22Rv1 (cell line): ENCODE data around the gene EXOC2.

Source experiments
- H3K27ac ChIP-seq: fragments of 450-650 bp; 2 replicates; pipeline ENCODE4 v1.5.1; 2017
- CTCF ChIP-seq: fragments of 450-650 bp; IDR thresholded peaks from 2 replicates; pipeline ENCODE4 v1.5.1; 2017; ENCODE audit warnings: mild to moderate bottlenecking
- ZFX ChIP-seq: fragments of 450-650 bp; IDR thresholded peaks from 2 replicates; pipeline ENCODE4 v1.6.1; 2017; ENCODE audit warnings: antibody characterized with exemption, borderline replicate concordance

EXOC2 gene

GRCh38 chr6:473356-473755 lies 219.6 kb downstream of the EXOC2 start:
- TF ChIP-seq CTCF: no peak
- TF ChIP-seq ZFX: no peak
- no peak overlapping the region for H3K27ac ChIP-seq

GRCh38 chr6:470901-471448 lies 222.0 kb downstream of the EXOC2 start:
- no peak for TF ChIP-seq ZFX
- TF ChIP-seq CTCF: no peak
- H3K27ac ChIP-seq: no peak overlapping the region

DNA sequence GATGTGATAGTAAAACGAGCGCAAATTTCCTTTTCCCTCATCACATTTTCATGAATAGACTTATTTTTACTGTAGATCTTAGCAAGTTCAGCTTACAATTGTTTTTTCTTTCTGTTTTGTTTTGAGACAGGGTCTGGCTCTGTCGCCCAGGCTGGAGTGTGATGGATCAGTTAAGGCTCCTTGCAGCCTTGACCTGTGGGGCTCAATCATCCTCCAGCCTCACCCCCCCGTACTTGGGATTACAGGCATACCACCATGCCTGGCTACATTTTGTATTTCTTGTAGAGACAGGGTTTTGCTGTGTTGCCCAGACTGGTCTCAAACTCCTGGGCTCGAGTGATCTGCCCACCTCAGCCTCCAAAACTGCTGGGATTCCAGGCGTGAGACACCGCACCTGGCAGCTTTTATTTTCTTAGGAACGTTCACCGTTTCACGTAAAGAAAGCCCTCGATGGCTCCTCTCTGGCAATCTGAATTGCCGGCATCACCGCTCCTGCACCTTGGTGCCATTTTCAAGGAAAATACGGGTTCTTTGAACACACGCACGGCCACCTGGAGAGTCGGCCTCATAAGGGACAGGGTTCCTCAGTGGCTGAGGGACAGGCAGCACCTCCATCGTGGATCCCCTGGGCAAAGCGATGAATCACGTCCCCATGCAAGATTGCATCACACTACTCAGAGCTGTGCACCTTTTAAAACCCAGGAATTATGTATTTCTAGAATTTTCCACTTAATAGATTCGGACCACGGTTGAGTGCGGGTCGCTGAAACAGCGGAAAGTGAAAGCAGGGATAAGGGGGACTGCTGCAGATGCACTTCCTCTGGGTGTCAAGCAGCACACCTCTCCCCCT lies 222.7 kb downstream of the EXOC2 start:
- TF ChIP-seq CTCF (no peak), ZFX (no peak)
- no peak overlapping the region for H3K27ac ChIP-seq

DNA sequence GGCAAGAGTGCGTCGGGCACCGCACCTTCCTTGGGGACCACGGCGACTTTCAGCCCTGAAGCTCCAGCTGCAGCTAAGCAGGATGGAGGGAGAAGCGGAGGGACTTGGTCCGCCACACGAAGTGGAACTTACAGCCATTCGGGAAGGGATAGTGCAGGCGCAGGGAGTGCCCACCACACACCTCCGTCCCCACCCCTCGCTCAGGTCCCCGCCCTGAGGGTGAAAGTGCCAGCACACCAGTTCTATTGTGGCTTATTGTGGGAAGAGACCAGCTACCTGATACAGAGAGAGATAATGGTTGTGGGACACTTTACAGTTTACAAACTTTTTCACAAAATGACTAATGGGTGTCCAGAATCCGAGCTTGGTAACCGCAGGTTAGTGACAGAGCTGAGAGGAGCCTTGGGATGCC lies 225.3 kb downstream of the EXOC2 start:
- TF ChIP-seq ZFX (no peak), CTCF (no peak)
- H3K27ac ChIP-seq: no peak overlapping the region

DNA sequence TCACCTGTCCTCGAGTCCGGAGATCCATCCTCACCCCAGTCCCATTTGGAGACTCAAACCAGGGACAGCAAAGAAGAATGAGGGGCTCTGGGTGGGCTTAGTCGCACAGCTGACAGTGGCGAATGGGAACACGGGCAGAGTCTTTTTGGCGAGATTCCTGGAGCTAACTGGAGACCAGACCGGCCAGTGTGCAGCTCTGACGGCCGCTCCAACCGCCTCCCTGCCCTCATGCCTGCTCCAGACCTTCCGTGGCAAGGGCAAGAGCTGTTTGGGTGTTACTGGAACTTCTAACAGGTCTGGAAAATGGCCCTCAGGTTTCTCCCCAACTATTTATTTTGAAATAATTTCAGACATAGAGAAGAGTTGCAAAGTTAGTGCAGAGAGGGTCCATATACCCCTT lies 225.8 kb downstream of the EXOC2 start:
- no peak overlapping the region for H3K27ac ChIP-seq
- TF ChIP-seq CTCF (no peak), ZFX (no peak)

DNA sequence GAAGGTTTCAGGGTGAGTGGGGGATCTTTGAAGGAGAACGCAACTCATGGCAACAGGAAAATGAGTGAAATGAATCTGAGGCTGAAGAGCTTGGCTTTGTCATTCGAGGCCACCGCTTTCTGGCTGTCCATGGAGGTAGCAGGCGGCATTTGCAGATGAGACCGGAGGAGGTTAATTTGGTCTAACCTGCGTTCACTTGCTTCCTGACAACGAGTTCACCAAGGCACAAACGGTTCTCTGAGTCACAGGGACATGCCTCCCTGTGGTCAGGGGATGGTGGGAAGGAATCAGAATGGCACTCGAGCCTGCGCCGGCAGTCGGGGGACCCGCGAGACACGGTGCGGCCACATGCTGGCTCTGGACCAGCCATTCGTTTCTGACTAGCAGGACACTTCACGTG lies 226.4 kb downstream of the EXOC2 start:
- H3K27ac ChIP-seq: no peak overlapping the region
- TF ChIP-seq CTCF: no peak

DNA sequence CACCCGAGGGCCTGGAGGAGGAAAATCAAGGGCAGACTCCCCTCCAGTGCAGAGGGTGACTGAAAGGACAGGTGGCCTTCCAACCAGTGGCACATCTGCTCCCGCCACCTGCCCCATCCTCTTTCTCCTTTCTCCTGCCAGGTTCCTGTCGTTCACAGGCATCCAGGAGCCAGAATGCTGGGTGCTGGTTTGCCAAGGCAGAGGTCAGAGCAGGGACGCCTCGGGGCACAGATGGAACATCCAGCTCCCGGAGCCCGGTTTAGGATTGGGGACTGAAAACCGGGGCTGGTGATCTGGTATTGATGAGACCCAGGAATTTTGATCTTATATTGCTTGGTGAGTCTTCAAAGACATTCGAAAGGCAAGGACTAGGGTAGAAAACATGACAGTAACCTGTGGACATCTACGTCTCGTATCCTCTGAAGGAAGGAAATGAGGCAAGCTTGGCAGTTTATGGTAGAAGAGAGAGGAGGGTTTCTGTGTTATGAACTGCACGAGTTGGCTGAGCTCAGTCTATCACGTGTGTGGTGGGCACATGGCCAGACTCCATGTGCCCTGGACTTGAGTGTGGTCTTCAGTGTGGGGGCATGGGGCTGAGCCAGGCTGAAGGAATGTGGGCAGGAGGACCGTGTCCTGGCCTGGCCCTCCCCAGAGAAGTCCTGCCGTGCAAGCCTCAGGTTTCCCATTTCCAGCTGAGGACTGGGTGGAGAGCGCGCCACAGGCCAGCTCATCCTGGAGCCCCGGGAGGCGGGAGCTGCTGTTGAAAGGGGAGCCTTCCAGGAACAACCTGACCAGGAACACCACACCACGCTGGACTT lies 227.2 kb downstream of the EXOC2 start:
- H3K27ac ChIP-seq: no peak overlapping the region
- TF ChIP-seq ZFX (no peak), CTCF (no peak)
